H1 (cell line): Measurements from ENCODE around the gene RAP1A. TPM values are rescaled to one million over a fixed set of nuclear protein-coding genes. Genes with fewer than 3 reads are reported as not detected.

Source experiments
- CBX5 ChIP-seq: fragments of 300-800, 300-1000 bp; sonication (generic); IDR thresholded peaks from 2 replicates; pipeline ENCODE4 v1.7.1; 2016; ENCODE audit warnings: antibody characterized with exemption, low read length, low read depth
- CEBPB ChIP-seq: IDR thresholded peaks from 2 replicates; pipeline ENCODE4 v1.6.1; 2012; ENCODE audit warnings: low read depth, low read length
- CREB1 ChIP-seq: IDR thresholded peaks from 2 replicates; pipeline ENCODE4 v1.6.1; 2012; ENCODE audit warnings: inconsistent platforms
- E2F6 ChIP-seq: IDR thresholded peaks from 2 replicates; pipeline ENCODE4 v1.6.1; 2012; ENCODE audit warnings: inconsistent platforms
- EGR1 ChIP-seq: IDR thresholded peaks from 2 replicates; pipeline ENCODE4 v1.6.1; 2011; ENCODE audit warnings: low read depth, low read length, borderline replicate concordance
- JUND ChIP-seq: IDR thresholded peaks from 2 replicates; pipeline ENCODE4 v1.6.1; 2011; ENCODE audit warnings: mild to moderate bottlenecking, improper control_type of control experiment, low read length
- MAX ChIP-seq: IDR thresholded peaks from 2 replicates; pipeline ENCODE4 v1.6.1; 2012; ENCODE audit warnings: inconsistent platforms
- PHF8 ChIP-seq: fragments of 200-600 bp; sonication (generic); conservative IDR thresholded peaks from 2 replicates; pipeline ENCODE4 v1.7.1; 2012; ENCODE audit warnings: low read depth, mild to moderate bottlenecking, inconsistent platforms, low read length, moderate library complexity
- SIX5 ChIP-seq: IDR thresholded peaks from 2 replicates; pipeline ENCODE4 v1.6.1; 2011; ENCODE audit warnings: mild to moderate bottlenecking, low read depth, low read length
- SP1 ChIP-seq: IDR thresholded peaks from 2 replicates; pipeline ENCODE4 v1.6.1; 2011; ENCODE audit warnings: low read depth, low read length
- SP2 ChIP-seq: IDR thresholded peaks from 2 replicates; pipeline ENCODE4 v1.6.1; 2012; ENCODE audit warnings: mild to moderate bottlenecking, low read length, inconsistent platforms
- TEAD4 ChIP-seq: IDR thresholded peaks from 2 replicates; pipeline ENCODE4 v1.6.1; 2012; ENCODE audit warnings: low read depth, low read length, inconsistent platforms, mixed read lengths
- ZNF274 ChIP-seq: IDR thresholded peaks from 2 replicates; pipeline ENCODE4 v1.7.0; 2012; ENCODE audit warnings: low read length, borderline replicate concordance; ENCODE audit errors: extremely low read depth
- polyA plus RNA-seq, 7 experiments: library from polyadenylated mRNA; depleted of rRNA in 3 of 7; stranded (reverse) in 5 of 7; unstranded in 2 of 7; fragments of >200 nt in 5 of 7; fragments of 200-250 nt in 2 of 7; gene quantifications; 1 replicate in 5 of 7; 2 replicates in 1 of 7; 4 replicates in 1 of 7; pipeline versions ENCODE4 v1.2.1 to v1.2.3, GENCODE V29; 2011 to 2013; ENCODE audit warnings: missing spikeins in 2 of 7, mixed read lengths in 2 of 7
- total RNA-seq: library from RNA; stranded (reverse); fragmentation: NEBNext Ultra II Directional; extraction: Animal tissue kit (Norgen Biotek cat#: 25700); gene quantifications from 2 replicates; pipeline ENCODE4 v1.2.1, GENCODE V29; 2021
- TF ChIP-seq, protein P1 (sequence below), 3 experiments: IDR thresholded peaks; 1 replicate in 2 of 3; 2 replicates in 1 of 3; pipeline versions ENCODE4 v1.5.1 to v1.6.1; 2011; ENCODE audit warnings: low read length in 3 of 3, mild to moderate bottlenecking in 3 of 3, inconsistent platforms in 2 of 3, low read depth in 1 of 3, moderate library complexity in 1 of 3; ENCODE audit not compliant: insufficient read depth in 1 of 3; ENCODE audit errors: control extremely low read depth in 1 of 3

The RAP1A gene
- total and polyA plus RNA-seq, 2 of the 8 experiments (the other 6 are each of a cell fraction or from before 2014, with no cell fraction given) = 10.9 to 35.8 TPM

GRCh38 chr1:111619635-111620440, at the start of gene RAP1A (continued):
- TF ChIP-seq TEAD4 = no peak
- no peak for TF ChIP-seq E2F6
- peak; percentile 77 for TF ChIP-seq PHF8
- no peak for TF ChIP-seq JUND
- TF ChIP-seq ZNF274 = no peak
- TF ChIP-seq, protein P1, sequence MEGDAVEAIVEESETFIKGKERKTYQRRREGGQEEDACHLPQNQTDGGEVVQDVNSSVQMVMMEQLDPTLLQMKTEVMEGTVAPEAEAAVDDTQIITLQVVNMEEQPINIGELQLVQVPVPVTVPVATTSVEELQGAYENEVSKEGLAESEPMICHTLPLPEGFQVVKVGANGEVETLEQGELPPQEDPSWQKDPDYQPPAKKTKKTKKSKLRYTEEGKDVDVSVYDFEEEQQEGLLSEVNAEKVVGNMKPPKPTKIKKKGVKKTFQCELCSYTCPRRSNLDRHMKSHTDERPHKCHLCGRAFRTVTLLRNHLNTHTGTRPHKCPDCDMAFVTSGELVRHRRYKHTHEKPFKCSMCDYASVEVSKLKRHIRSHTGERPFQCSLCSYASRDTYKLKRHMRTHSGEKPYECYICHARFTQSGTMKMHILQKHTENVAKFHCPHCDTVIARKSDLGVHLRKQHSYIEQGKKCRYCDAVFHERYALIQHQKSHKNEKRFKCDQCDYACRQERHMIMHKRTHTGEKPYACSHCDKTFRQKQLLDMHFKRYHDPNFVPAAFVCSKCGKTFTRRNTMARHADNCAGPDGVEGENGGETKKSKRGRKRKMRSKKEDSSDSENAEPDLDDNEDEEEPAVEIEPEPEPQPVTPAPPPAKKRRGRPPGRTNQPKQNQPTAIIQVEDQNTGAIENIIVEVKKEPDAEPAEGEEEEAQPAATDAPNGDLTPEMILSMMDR (IDR thresholded peaks at IDR 0.05; ENCODE audit: control extremely low read depth in 1 of 3, insufficient read depth in 1 of 3, low read depth in 1 of 3, low read length in 3 of 3) = no peak
- no peak for TF ChIP-seq SP2
- no peak for TF ChIP-seq CREB1
- no peak for TF ChIP-seq SIX5
- TF ChIP-seq EGR1 = no peak
- TF ChIP-seq CEBPB = no peak
- TF ChIP-seq CBX5 = no peak
- no peak for TF ChIP-seq MAX
- no peak for TF ChIP-seq SP1
- TF ChIP-seq, all 59 proteins: peak for 10
